HG03457 (cell line): ENCODE results near the gene KDELR1.
A peak's percentile ranks its signal among the peaks of the same experiment; 100 is the strongest.

Source experiments
- ATAC-seq: cut with Tn5 transposase; IDR thresholded peaks from one replicate; pipeline ENCODE4 v1.9.1; 2021; ENCODE audit warnings: moderate number of reproducible peaks; ENCODE audit not compliant: unreplicated experiment

KDELR1 gene

GRCh38 chr19:48344892-48345291, 46.5 kb downstream of the KDELR1 start:
- ATAC-seq, result no peak

- no peak for ATAC-seq
These were observed 48.4 kb downstream of the KDELR1 start for GRCh38 chr19:48342841-48343540.

GRCh38 chr19:48342414-48342738, 49.0 kb downstream of the KDELR1 start:
- no peak for ATAC-seq

GRCh38 chr19:48341515-48342413, 49.6 kb downstream of the KDELR1 start:
- ATAC-seq, result no peak

GRCh38 chr19:48340995-48341394, 50.4 kb downstream of the KDELR1 start:
- no peak for ATAC-seq

GRCh38 chr19:48338802-48339503, 52.4 kb downstream of the KDELR1 start:
- no peak for ATAC-seq

GRCh38 chr19:48338253-48338755, 53.0 kb downstream of the KDELR1 start:
- no peak for ATAC-seq

GRCh38 chr19:48333467-48334384, 57.6 kb downstream of the KDELR1 start:
- ATAC-seq, result peak; percentile 35

GRCh38 chr19:48332662-48333466, 58.5 kb downstream of the KDELR1 start:
- peak; percentile 47 for ATAC-seq
